AG09319 (cell line): ENCODE results near the gene VN1R5.
"Not testable (repeated sequence)": the region's sequence is repeated elsewhere in the genome, so short reads cannot be mapped to it uniquely, and the experiment has no call there.

ENCODE experiments used
- DNase-seq: peaks from one replicate; pipeline ENCODE4 v3.0.0-alpha.2; 2010; ENCODE audit warnings: low read depth; ENCODE audit errors: extremely low read depth
- CTCF ChIP-seq: IDR thresholded peaks from 2 replicates; pipeline ENCODE4 v1.5.1; 2011; ENCODE audit warnings: low read depth, mild to moderate bottlenecking, inconsistent platforms, low read length, moderate library complexity

Gene VN1R5

GRCh38 chr1:247255772-247256171, at the start of gene VN1R5:
TSS of gene VN1R5 (plus strand) at chr1:247256072.
- not testable (repeated sequence) for DNase-seq

- TF ChIP-seq CTCF = no peak
- DNase-seq = no peak
These were observed 46.5 kb upstream of the VN1R5 start for GRCh38 chr1:247209396-247209795.

- no peak for TF ChIP-seq CTCF
- no peak for DNase-seq
These were observed 45.9 kb upstream of the VN1R5 start for GRCh38 chr1:247210062-247210375.

- peak; percentile 64 for DNase-seq
- TF ChIP-seq CTCF = no peak
These were observed 45.3 kb upstream of the VN1R5 start for GRCh38 chr1:247210376-247211117.

GRCh38 chr1:247211339-247211738, 44.5 kb upstream of the VN1R5 start:
- DNase-seq = no peak
- TF ChIP-seq CTCF = no peak

- no peak for TF ChIP-seq CTCF
- DNase-seq = no peak
These were observed 43.9 kb upstream of the VN1R5 start for GRCh38 chr1:247212012-247212411.

- TF ChIP-seq CTCF = no peak
- no peak for DNase-seq
These were observed 43.0 kb upstream of the VN1R5 start for GRCh38 chr1:247212627-247213617.
